Esophagus squamous epithelium (tissue), 5 donors: ENCODE measurements around the gene PIK3AP1. TPM values are rescaled to one million over a fixed set of nuclear protein-coding genes. Genes with fewer than 3 reads are reported as not detected.

Source experiments
- DNase-seq: peaks from one replicate; lab custom pipeline; 2025; lab: John Stamatoyannopoulos, UW
- H3K27ac ChIP-seq, 4 donors: fragments of 200-600 bp; sonication (generic); one replicate each; pipeline ENCODE4 v1.5.1; 2016 to 2019; ENCODE audit warnings: mild to moderate bottlenecking in 1 of 4
- H3K27me3 ChIP-seq, 4 donors: fragments of 200-600 bp; sonication (generic); 1 replicate in 3 of 4; 2 replicates in 1 of 4; pipeline versions ENCODE4 v1.5.1 to v1.6.0; 2017 to 2021; ENCODE audit warnings: antibody characterized with exemption in 1 of 4
- H3K36me3 ChIP-seq, 3 donors: fragments of 200-600 bp; sonication (generic); one replicate each; pipeline ENCODE4 v1.5.1; 2016 to 2019
- H3K4me1 ChIP-seq, 3 donors: fragments of 200-600 bp; sonication (generic); one replicate each; pipeline ENCODE4 v1.5.1; 2017 to 2019
- H3K4me3 ChIP-seq, 4 donors: fragments of 200-600 bp; sonication (generic); 1 replicate in 3 of 4; 2 replicates in 1 of 4; pipeline ENCODE4 v1.5.1; 2016 to 2019; ENCODE audit warnings: mild to moderate bottlenecking in 2 of 4, moderate library complexity in 1 of 4
- H3K9me3 ChIP-seq, 3 donors: fragments of 200-600 bp; sonication (generic); one replicate each; pipeline ENCODE4 v1.5.1; 2016 to 2019
- CTCF ChIP-seq, 6 experiments: fragments of 450-650 bp in 4 of 6; fragments of 200-600 bp in 2 of 6; sonication (generic) in 2 of 6; IDR thresholded peaks; one replicate each; pipeline ENCODE4 v1.5.1; 2016 to 2019; ENCODE audit warnings: antibody characterized with exemption in 6 of 6, mild to moderate bottlenecking in 4 of 6, moderate library complexity in 4 of 6
- POLR2A ChIP-seq, 4 donors: fragments of 450-650 bp; IDR thresholded peaks; one replicate each; pipeline ENCODE4 v1.6.1; 2017; ENCODE audit warnings: antibody characterized with exemption in 4 of 4, mild to moderate bottlenecking in 4 of 4, moderate library complexity in 3 of 4
- WGBS, 2 donors: methylation state at CpG; one replicate each; pipeline ENCODE4 v1.1.5; 2018; 5-methylcytosine and 5-hydroxymethylcytosine counted together
- intact Hi-C: fragments of 100-400 bp; cut with DNase I; formaldehyde crosslinking; loops from one replicate; pipeline ENCODE4 v1.15.0; 2022
- total RNA-seq, 4 donors: library from RNA; depleted of rRNA; stranded (reverse); fragments of >200 nt; gene quantifications; one replicate each; pipeline ENCODE4 v1.1.0, GENCODE V29; 2016
- donor health status: DM: yes; HTN: yes; CAD: no.

The PIK3AP1 gene
- total RNA-seq, 4 donors from 2014 or later = 0.57 to 7.6 (median 3.7) TPM

GRCh38 chr10:96651998-96652431 lies 68.3 kb downstream of the PIK3AP1 start:
- intact Hi-C loops = no loop called here
- 52 to 80% methylated on average over 8 of the region's 8 CpGs for WGBS, 2 donors
- Histone ChIP-seq H3K9me3 (no peaks in the 10 kb centered on the region), H3K4me3 (no peak overlapping the region), H3K27me3 (peaks cover 0 to 5% (median 0%) of the 10 kb centered on the region in 4 donors), H3K27ac (no peak overlapping the region), H3K4me1 (peaks cover 0 to 4% (median 0%) of the 10 kb centered on the region in 3 donors), H3K36me3 (no peaks in the 10 kb centered on the region)
- DNase-seq = no peak
- no peak for TF ChIP-seq POLR2A (IDR thresholded peaks at IDR 0.05)
- no peak for TF ChIP-seq CTCF (IDR thresholded peaks at IDR 0.05)

GRCh38 chr10:96650958-96651357 lies 69.4 kb downstream of the PIK3AP1 start:
- TF ChIP-seq CTCF (IDR thresholded peaks at IDR 0.05) (no peak), POLR2A (IDR thresholded peaks at IDR 0.05) (no peak)

GRCh38 chr10:96648297-96648696 lies 72.0 kb downstream of the PIK3AP1 start:
- DNase-seq = no peak

More at GRCh38 chr10:96650958-96651357, 69.4 kb downstream of the PIK3AP1 start:
- no peak for DNase-seq
- H3K4me3 ChIP-seq = no peak overlapping the region
- H3K9me3 ChIP-seq = no peaks in the 10 kb centered on the region
- H3K36me3 ChIP-seq = no peaks in the 10 kb centered on the region
- H3K27ac ChIP-seq = no peak overlapping the region
- H3K27me3 ChIP-seq = peaks cover 0 to 5% (median 0%) of the 10 kb centered on the region in 4 donors
- WGBS, 2 donors = 73 to 82% methylated on average over 7 of the region's 7 CpGs
- intact Hi-C loops = no loop called here
- H3K4me1 ChIP-seq = peaks cover 0 to 4% (median 0%) of the 10 kb centered on the region in 3 donors

GRCh38 chr10:96647466-96647865 lies 72.8 kb downstream of the PIK3AP1 start:
- intact Hi-C loops = loop anchor here (10.0 kb wide), 1 partner anchor 177 kb away; no protein-coding TSS in a partner anchor
- TF ChIP-seq POLR2A (IDR thresholded peaks at IDR 0.05) (no peak), CTCF (IDR thresholded peaks at IDR 0.05) (no peak)
- 27 to 36% methylated on average over 6 of the region's 6 CpGs for WGBS, 2 donors
- Histone ChIP-seq H3K4me1 (peaks cover 0 to 4% (median 0%) of the 10 kb centered on the region in 3 donors), H3K36me3 (no peaks in the 10 kb centered on the region), H3K27me3 (peaks cover 0 to 5% (median 0%) of the 10 kb centered on the region in 4 donors), H3K27ac (no peak overlapping the region), H3K4me3 (no peak overlapping the region), H3K9me3 (no peaks in the 10 kb centered on the region)
- DNase-seq = no peak

More at GRCh38 chr10:96648297-96648696, 72.0 kb downstream of the PIK3AP1 start:
- 77 to 89% methylated on average over 6 of the region's 6 CpGs for WGBS, 2 donors
- Histone ChIP-seq H3K27ac (no peak overlapping the region), H3K36me3 (no peaks in the 10 kb centered on the region), H3K4me3 (no peak overlapping the region), H3K27me3 (peaks cover 0 to 5% (median 0%) of the 10 kb centered on the region in 4 donors), H3K4me1 (peaks cover 0 to 4% (median 0%) of the 10 kb centered on the region in 3 donors), H3K9me3 (no peaks in the 10 kb centered on the region)
- no peak for TF ChIP-seq CTCF (IDR thresholded peaks at IDR 0.05)
- no peak for TF ChIP-seq POLR2A (IDR thresholded peaks at IDR 0.05)
- intact Hi-C loops = loop anchor here (10.0 kb wide), 1 partner anchor 177 kb away; no protein-coding TSS in a partner anchor

- 50 to 76% methylated on average over 3 of the region's 3 CpGs for WGBS, 2 donors
- intact Hi-C loops = loop anchor here (10.0 kb wide), 1 partner anchor 178 kb away; no protein-coding TSS in a partner anchor
- no peak overlapping the region for H3K4me3 ChIP-seq
- no peak overlapping the region for H3K27ac ChIP-seq
- H3K9me3 ChIP-seq = no peaks in the 10 kb centered on the region
- H3K4me1 ChIP-seq = peaks cover 0 to 3% (median 0%) of the 10 kb centered on the region in 3 donors
- H3K36me3 ChIP-seq = no peaks in the 10 kb centered on the region
- peaks cover 0 to 5% (median 0%) of the 10 kb centered on the region in 4 donors for H3K27me3 ChIP-seq
- TF ChIP-seq POLR2A (IDR thresholded peaks at IDR 0.05) (no peak), CTCF (IDR thresholded peaks at IDR 0.05) (no peak)
- DNase-seq = no peak
Measured at GRCh38 chr10:96646751-96647166, 73.6 kb downstream of the PIK3AP1 start.
